ENCODE measurements around the gene TTC28.
"Not testable (repeated sequence)": the region's sequence is repeated elsewhere in the genome, so short reads cannot be mapped to it uniquely, and the experiment has no call there.

Gene TTC28

DNA sequence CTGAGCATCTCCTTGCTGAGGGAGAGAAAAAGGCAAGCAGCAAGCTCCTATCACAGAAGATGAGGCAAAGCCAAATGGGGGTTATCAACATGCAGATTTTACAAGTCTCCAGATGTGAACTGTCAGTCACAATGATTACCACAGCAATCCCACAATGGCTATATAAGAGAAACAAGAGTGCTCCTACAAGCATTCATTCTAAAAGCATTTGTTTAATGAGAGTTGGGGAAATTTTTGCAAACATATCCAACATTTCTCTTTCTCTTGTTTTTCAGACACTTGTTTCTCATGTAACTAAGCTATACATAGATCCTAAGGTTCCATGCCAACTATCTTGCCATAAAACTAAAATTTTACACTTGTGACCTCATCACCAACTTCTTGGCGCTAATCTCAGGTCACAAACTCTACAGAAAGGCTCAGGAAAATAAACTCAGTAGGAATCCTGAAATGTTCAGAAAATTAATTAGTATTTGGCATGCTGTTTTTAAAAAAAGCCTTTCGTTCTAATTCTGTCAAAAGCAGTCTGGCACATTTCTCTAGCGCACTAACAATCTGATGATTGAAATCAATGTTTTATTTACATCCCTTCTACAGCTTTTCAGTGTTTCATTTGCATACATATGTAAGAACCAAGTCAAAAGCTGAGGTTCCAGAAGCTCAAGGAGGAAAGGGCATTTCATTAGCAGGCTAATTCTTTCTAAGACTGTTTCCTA is 199.5 kb downstream of the TTC28 start:
- DNase-seq: no peak

- no peak for DNase-seq
Measured at GRCh38 chr22:28478564-28478963, 201.1 kb downstream of the TTC28 start.

GRCh38 chr22:28477556-28477955 is 202.1 kb downstream of the TTC28 start:
- no peak for DNase-seq

DNA sequence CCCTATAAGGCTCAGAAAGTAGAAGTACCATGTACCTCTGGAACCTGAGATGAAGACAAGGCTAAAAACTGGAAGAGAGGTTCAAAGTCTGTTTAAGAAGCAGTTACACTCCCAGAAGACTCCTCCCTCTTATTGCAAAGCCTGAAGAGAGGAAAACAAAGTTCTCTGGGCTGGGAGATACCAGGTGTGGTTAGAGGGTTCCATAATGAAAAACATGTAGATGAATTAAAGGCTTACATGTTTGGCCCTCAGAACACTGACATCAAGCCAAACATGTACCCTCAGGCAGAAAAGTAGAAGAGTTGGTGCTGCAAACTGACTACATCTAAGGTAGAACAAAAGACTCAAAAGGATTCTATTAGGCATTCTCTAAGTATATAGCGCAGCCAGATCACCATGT is 205.3 kb downstream of the TTC28 start:
- no peak for DNase-seq

GRCh38 chr22:28473258-28473657 is 206.4 kb downstream of the TTC28 start:
- DNase-seq: no peak

DNA sequence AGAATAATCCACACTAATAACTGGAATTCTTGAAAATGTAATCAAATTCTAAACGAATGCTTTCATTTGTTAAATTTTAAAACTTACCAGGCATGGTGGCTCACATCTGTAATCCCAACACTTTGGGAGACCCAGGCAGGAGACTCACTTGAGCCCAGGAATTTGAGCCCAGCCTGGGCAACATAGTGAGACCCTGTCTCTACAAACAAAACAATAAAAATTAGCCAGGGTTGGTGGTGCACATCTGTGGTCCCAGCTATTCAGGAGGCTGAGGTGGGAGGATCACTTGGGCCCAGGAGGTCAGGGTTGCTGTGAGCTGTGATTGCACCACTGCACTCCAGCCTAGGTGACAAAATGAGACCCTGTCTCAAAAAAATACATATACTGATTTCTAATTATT is 212.6 kb downstream of the TTC28 start:
- DNase-seq: not testable (repeated sequence)

- DNase-seq: no peak
Measured at GRCh38 chr22:28466399-28466798, 213.2 kb downstream of the TTC28 start.

- no peak for DNase-seq
Measured at GRCh38 chr22:28465841-28466240, 213.8 kb downstream of the TTC28 start.

DNA sequence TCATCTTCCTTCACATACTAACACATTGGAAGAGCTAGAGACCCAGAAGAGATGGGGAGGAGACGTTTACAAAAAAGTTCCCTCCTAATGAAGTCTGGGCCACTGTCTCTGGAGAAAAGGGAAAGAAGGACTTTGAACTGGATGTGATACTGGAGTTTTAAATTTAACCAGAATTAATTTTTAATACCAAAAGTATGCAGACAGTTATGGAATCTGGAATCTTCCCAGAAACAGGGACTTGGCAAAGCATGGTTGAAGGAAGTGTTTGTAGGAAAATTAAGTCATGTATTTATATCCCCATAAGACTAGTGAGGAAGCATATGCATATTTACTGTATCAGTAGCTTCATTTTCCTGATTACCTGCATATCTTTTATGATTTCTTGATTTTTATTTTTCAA is 215.5 kb downstream of the TTC28 start:
- no peak for DNase-seq

GRCh38 chr22:28463408-28463807 is 216.2 kb downstream of the TTC28 start:
- DNase-seq: not testable (repeated sequence)

DNA sequence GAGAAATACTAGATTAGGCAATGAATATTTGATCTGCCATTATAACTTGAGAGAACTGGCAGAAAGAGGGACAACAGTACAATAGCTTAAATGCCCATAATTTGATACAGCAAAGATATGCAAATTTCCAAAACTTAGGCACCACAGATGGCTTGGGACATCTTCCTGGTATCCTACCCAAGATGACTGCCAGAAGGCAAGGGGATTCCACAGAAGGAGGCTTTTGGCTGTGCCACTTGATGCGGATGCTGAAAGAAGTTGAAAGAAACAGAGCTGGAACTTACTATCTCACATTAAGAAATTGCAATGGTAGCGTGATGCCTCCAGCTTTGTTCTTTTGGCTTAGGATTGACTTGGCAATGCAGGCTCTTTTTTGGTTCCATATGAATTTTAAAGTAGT is 216.7 kb downstream of the TTC28 start:
- DNase-seq: no peak

GRCh38 chr22:28462041-28462440 is 217.6 kb downstream of the TTC28 start:
- no peak for DNase-seq

- no peak for DNase-seq
Measured at GRCh38 chr22:28454431-28455064, 225.1 kb downstream of the TTC28 start.

DNA sequence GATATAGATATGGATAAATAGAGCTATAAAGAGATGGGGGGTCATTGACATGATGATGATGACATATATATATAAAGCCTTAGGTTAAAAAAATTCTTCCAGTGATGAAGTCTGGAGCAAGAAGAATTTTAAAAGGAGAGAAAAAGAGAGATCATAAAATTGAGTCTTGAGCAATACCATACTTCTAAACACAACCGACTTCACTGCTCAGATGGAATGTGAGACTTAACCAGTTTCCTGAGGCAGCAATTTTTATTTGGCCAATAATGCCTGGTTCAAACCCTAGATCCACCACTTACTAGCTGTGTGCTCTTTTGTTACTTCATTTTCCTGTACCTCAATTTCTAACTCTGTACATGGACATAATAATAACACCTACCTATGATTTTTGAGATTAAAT is 229.5 kb downstream of the TTC28 start:
- no peak for DNase-seq

DNA sequence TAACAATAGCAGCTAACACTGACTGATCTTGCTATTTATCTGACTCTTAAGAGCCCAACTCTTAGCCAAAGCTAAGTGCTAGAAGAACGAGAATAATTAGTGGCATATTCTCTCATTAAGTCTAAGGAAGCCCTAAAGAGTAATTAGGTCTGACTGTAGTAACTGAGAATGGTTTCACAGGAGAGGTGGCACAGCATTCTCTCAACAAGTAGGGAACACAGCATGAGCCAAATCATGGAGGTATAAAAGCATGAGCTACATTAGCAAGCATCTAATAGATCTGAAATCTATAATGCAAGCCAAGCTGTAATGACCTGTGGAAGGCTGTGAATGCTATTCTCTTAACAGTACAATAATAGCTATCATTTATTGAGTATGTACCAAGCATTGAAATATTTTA is 230.6 kb downstream of the TTC28 start:
- no peak for DNase-seq

GRCh38 chr22:28448625-28449024 is 231.0 kb downstream of the TTC28 start:
- DNase-seq: no peak

DNA sequence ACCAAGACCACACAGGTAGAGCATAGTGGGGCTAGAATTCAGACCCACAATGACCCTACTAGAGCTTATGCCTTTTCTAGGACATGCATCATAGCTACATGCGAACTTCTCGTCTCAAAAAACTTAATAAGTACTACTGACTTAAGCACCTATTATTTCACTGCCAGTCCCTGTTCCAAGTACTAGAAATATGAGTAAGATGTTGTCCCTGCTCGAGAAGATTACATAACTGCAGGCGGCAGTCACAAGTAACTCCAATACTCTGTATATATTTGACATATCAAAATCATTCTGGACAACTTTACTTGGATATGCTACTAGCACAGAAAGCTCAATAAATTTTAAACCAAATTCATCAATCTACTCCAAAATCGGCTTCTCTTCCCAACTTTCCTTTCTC is 235.0 kb downstream of the TTC28 start:
- DNase-seq: no peak

DNA sequence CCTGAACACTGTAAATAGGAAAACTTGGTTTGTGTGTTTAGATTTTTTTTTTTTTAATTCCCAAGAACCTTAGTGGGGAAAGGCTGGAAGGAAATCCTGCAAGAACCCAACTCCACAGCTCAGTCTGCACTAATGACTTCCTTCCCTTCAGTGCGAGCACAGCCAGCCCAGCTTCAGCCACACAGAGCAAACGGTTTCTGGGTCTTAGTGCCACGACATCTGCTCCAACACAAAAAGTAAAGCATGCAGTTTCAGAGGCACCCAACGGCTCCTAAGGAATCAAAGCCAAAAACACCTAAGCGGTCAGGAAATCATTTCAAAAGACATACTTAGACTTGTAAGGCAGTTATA is 236.1 kb downstream of the TTC28 start:
- no peak for DNase-seq

GRCh38 chr22:28442711-28443525 is 236.7 kb downstream of the TTC28 start:
- DNase-seq: no peak

GRCh38 chr22:28442264-28442710 is 237.4 kb downstream of the TTC28 start:
- DNase-seq: no peak

DNA sequence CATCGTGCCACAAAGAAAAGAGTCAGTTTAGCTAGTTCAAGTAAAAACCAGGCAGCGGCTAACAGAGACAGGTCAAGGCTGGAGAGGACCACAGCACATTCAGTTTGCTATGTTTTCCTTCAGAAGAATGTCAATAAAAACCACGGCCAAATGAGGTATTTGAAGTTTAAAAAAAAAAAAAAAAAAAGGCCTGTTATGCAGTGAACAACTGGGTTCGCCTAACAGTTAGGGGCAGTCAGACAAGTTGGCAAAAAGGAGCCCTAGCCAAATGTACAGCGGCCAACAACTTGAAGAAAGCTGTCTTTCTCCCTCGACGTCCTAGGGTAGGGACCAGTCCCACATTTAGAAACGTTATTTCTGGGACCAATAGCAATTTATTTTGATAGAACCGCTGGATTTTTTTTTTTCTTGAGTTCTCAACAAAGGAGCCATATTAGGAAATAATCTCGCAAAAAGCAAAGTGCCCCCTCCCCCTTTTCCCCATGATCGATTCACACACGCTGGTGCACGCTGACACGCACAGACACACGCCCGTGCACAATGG is 237.8 kb downstream of the TTC28 start:
- DNase-seq: no peak

DNA sequence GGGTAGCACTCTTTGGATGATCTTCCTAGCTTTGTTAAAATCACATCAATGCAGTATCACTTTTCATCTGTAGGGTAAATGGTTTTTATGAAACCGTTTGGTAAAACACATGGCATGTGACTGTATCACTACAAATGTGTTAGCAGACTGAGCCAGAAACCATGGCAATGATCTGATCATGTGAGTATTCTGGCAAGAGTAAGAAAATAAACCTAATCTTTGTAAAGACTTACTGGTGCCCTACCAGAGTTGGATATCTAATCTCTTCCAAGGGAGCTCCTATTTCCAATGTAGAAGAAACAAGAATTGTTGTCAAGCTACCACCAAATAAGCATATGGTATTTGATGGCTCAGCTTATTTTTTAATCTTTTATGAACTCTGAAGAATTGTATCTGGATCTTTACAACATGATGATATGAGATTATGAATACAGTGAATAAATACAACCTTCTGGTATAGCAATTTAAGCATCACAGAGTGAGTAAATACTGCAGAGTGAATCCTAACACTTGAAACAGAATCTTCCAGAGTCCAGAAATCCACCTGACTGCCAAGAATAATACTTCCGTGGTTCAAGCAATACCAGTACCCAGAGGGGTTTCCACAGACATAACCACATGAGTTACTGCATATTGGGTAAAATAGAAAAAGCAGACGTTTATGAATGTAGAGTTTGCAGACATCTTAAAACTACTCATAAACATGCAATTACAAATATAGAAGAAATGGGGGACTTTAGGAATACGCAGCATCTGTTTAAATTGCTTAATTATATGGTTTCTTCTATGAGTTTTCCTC is 238.8 kb downstream of the TTC28 start:
- DNase-seq: no peak
